ENCODE results near the gene TGFB1I1. TPM values are rescaled to one million over a fixed set of nuclear protein-coding genes. Genes with fewer than 3 reads are reported as not detected.

TGFB1I1 gene
- polyA plus RNA-seq, 1 donor = 114 TPM

- DNase-seq = no peak
Measured at GRCh38 chr16:31452631-31453106, 19.3 kb upstream of the TGFB1I1 start.

- DNase-seq = no peak
Measured at GRCh38 chr16:31453255-31454204, 18.4 kb upstream of the TGFB1I1 start.

- DNase-seq = no peak
Measured at GRCh38 chr16:31455601-31456314, 16.2 kb upstream of the TGFB1I1 start.

- no peak for DNase-seq
Measured at GRCh38 chr16:31456988-31457360, 15.0 kb upstream of the TGFB1I1 start.

- DNase-seq = no peak
Measured at GRCh38 chr16:31458073-31458843, 13.7 kb upstream of the TGFB1I1 start.

- DNase-seq = peak; percentile 98
Measured at GRCh38 chr16:31458844-31459686, 12.9 kb upstream of the TGFB1I1 start, which contains the start of gene ARMC5. Gene ARMC5, plus strand, starts transcription at chr16:31459501. Its CDS starts 24 bp downstream, at chr16:31459525.

- DNase-seq = peak; percentile 100
Measured at GRCh38 chr16:31459687-31460581, 12.0 kb upstream of the TGFB1I1 start.

GRCh38 chr16:31460582-31461002, 11.4 kb upstream of the TGFB1I1 start:
- no peak for DNase-seq

GRCh38 chr16:31461201-31461920, 10.6 kb upstream of the TGFB1I1 start:
- no peak for DNase-seq

- DNase-seq = no peak
Measured at GRCh38 chr16:31461921-31462804, 9.8 kb upstream of the TGFB1I1 start.

- DNase-seq = no peak
Measured at GRCh38 chr16:31464348-31464769, 7.6 kb upstream of the TGFB1I1 start.

- no peak for DNase-seq
Measured at GRCh38 chr16:31464781-31465260, 7.1 kb upstream of the TGFB1I1 start.

GRCh38 chr16:31465788-31466370, 6.1 kb upstream of the TGFB1I1 start:
- DNase-seq = no peak

- DNase-seq = no peak
Measured at GRCh38 chr16:31466381-31466841, 5.5 kb upstream of the TGFB1I1 start.

- no peak for DNase-seq
Measured at GRCh38 chr16:31467151-31467773, 4.7 kb upstream of the TGFB1I1 start.

- DNase-seq = no peak
Measured at GRCh38 chr16:31467858-31468257, 4.1 kb upstream of the TGFB1I1 start.

- DNase-seq = no peak
Measured at GRCh38 chr16:31470615-31471014, 1.3 kb upstream of the TGFB1I1 start.

Data from hindlimb muscle (tissue), 1 donor.